Brain microvascular endothelial cell (primary cell): ENCODE results near the gene PHTF2.

Experiments used
- DNase-seq: peaks from one replicate; pipeline ENCODE4 v3.0.0-alpha.2; 2020
- H3K27ac ChIP-seq: fragments of 250-450 bp; sonication (Bioruptor Pico); 2 replicates; pipeline ENCODE4 v1.5.1; 2020; ENCODE audit warnings: mild to moderate bottlenecking, moderate library complexity
- H3K27me3 ChIP-seq: fragments of 250-450 bp; sonication (Bioruptor Pico); replicated peaks from 2 replicates; pipeline ENCODE4 v1.5.1; 2020; ENCODE audit warnings: mild to moderate bottlenecking
- H3K36me3 ChIP-seq: fragments of 250-450 bp; sonication (Bioruptor Pico); replicated peaks from 2 replicates; pipeline ENCODE4 v1.5.1; 2020; ENCODE audit warnings: mild to moderate bottlenecking
- H3K4me3 ChIP-seq: 2 replicates; pipeline ENCODE4 v1.5.1; 2011; ENCODE audit warnings: low read depth, mild to moderate bottlenecking, control low read depth, low read length, moderate library complexity
- CTCF ChIP-seq: IDR thresholded peaks from 2 replicates; pipeline ENCODE4 v1.5.1; 2011; ENCODE audit warnings: low read depth, mild to moderate bottlenecking, moderate library complexity, low read length, control low read depth, inconsistent platforms; ENCODE audit errors: missing control alignments
- in situ Hi-C: cut with HindIII; loops from 2 replicates; pipeline ENCODE4 v1.10.0; 2017; ENCODE audit warnings: low sequenced_read_pairs, low pct_ligation_motif_present

The PHTF2 gene

DNA sequence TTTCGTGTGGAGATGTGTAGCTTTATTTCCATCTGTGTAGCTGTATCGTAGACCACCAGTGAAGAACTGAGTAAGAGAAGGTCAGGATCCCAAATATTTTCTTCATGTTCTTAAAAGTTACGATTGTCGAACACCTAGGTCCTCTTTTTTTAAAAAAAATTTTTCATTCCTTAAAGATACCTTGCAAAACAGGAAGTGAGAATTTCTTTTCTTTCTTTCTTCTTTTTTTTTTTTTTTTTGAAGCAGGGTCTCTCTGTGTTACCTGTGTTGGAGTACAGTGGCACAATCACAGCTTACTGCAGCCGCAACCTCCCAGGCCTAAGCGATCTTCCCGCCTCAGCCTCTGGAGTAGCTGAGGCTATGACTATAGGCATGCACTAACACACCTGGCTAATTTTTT is 60.8 kb downstream of the PHTF2 start:
- in situ Hi-C loops = no loop called here
- H3K27me3 ChIP-seq = no peaks in the 10 kb centered on the region
- no peak for DNase-seq
- no peak for TF ChIP-seq CTCF
- H3K4me3 ChIP-seq = no peak overlapping the region
- no peaks in the 10 kb centered on the region for H3K36me3 ChIP-seq
- H3K27ac ChIP-seq = no peak overlapping the region

DNA sequence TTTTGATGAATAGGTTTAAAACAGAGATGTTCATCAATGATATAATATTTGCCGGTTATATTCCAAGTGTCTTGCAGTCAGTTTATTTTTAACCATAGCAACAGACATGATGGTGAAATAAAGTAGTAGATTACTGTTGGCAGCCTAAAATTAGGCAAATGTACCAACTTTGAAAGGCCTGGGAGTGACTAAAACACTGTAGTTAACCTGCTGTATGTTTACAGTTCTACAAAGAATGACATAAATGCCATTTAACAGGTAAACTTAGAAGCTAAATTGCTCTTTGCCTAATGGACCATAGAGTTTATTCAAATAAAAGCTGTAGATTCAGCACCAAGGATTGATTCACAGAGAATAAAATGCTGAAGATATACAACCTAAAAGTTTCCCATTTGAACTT is 64.1 kb downstream of the PHTF2 start:
- DNase-seq = no peak
- H3K4me3 ChIP-seq = no peak overlapping the region
- no peaks in the 10 kb centered on the region for H3K27me3 ChIP-seq
- in situ Hi-C loops = no loop called here
- H3K36me3 ChIP-seq = no peaks in the 10 kb centered on the region
- no peak overlapping the region for H3K27ac ChIP-seq
- no peak for TF ChIP-seq CTCF

DNA sequence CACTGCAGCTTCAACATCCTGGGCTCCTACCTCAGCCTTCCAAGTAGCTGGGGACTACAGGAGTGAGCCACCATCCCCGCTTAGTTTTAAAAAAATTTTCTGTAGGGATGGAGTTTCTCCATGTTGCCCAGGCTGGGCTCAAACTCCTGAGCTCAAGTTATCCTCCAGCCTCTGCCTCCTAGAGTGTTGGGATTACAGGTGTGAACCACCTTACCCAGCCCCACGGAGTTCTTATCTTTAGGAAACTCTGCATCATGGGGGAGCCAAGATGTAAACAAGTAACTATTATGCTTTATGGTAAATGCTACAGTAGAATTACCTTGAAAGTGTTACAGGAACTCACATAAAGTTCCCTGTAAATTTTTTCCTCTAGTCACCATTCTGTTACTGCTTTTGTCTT is 65.3 kb downstream of the PHTF2 start:
- in situ Hi-C loops = no loop called here
- no peak for DNase-seq
- Histone ChIP-seq H3K4me3 (no peak overlapping the region), H3K27me3 (no peaks in the 10 kb centered on the region), H3K36me3 (no peaks in the 10 kb centered on the region), H3K27ac (no peak overlapping the region)
- no peak for TF ChIP-seq CTCF

DNA sequence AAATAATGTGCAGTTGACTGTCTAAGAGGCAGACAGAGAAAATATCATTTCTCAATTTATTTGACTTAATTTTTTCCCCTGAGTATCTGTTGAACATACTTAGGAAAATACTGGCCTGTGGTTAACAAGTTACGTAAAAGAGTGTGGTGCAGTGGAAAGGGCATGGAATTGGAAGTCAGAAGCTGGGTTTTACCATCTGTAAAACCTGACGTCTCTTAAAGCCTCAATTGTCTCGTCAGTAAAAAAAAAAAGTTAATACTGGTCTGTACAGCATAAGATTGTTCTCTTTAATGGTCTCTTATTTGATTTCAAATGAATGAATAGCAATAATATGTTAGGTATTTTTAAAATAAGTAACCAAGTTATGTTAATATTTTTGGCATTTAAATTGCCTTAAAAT is 67.8 kb downstream of the PHTF2 start:
- H3K4me3 ChIP-seq = no peak overlapping the region
- no peaks in the 10 kb centered on the region for H3K27me3 ChIP-seq
- no peak for TF ChIP-seq CTCF
- H3K27ac ChIP-seq = peak overlapping the region; percentile 11
- H3K36me3 ChIP-seq = no peaks in the 10 kb centered on the region
- no peak for DNase-seq
- in situ Hi-C loops = no loop called here

DNA sequence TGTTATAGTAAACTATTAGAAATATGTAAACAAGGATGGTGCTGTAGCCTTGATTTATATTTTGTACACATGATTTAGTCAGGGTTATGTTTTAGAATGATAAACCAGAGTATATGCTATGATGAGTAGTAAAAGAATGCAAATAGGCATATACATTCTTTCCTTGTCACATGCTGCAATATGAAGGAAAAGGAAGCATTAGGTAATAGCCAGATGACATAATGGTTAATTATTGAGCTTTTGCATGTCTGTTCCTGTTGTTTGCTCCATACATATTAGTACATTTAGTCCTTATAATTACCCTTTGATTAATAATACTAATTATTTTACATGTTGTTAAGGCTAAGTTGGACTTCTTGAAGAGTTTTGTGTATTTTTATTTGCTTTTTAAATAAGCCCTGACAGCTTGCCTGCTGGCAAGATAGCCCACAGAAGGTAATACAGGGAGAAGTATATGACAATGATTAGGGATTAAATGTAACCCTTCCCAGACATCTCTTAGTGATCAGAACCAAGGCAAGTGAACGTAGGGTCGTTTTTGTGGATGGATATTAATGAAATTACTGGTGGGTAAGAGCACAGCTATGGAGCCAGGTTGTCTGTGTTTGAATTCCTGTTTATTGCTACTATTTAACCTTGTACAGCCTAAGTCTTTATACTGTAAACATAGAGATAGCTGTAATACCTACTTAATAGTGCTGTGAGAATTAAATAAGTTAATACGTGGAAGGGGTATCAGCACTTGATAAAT is 68.4 kb downstream of the PHTF2 start:
- in situ Hi-C loops = no loop called here

More for the DNA sequence above, 68.4 kb downstream of the PHTF2 start:
- no peak for TF ChIP-seq CTCF
- peak overlapping the region; percentile 4 for H3K27ac ChIP-seq
- no peak for DNase-seq
- no peak overlapping the region for H3K4me3 ChIP-seq
- no peaks in the 10 kb centered on the region for H3K27me3 ChIP-seq
- no peaks in the 10 kb centered on the region for H3K36me3 ChIP-seq
